Smooth muscle cell of the umbilical artery (primary cell): ENCODE data around the gene SMARCB1. TPM values are rescaled to one million over a fixed set of nuclear protein-coding genes. Genes with fewer than 3 reads are reported as not detected.

Experiments used
- total RNA-seq: library from RNA; depleted of rRNA; stranded (reverse); fragments of >200 nt; gene quantifications from 2 replicates; pipeline ENCODE4 v1.2.3, GENCODE V29; 2014

Gene SMARCB1
- total RNA-seq = 17.5 and 42.7 TPM in 2 replicates

GRCh38 chr22:23786752-23787599, at the start of gene SMARCB1:
Gene SMARCB1, plus strand, starts transcription at chr22:23786966. Its CDS starts 204 bp downstream, at chr22:23787170.

GRCh38 chr22:23750714-23751440, 35.9 kb upstream of the SMARCB1 start, which contains the start of gene ZNF70:
Gene ZNF70, minus strand, starts transcription at chr22:23751112. Its CDS starts 5,972 bp downstream, at chr22:23745140.

GRCh38 chr22:23754220-23754919, 32.4 kb upstream of the SMARCB1 start, which contains the start of gene VPREB3:
Gene VPREB3, minus strand, starts transcription at chr22:23754425. Its CDS starts 62 bp downstream, at chr22:23754363.

GRCh38 chr22:23762842-23763578, 23.8 kb upstream of the SMARCB1 start, which contains the start of gene C22orf15:
Gene C22orf15, plus strand, starts transcription at chr22:23762990. Its CDS starts 317 bp downstream, at chr22:23763307.

GRCh38 chr22:23767673-23768548, 18.9 kb upstream of the SMARCB1 start, which contains the start of gene CHCHD10:
Gene CHCHD10, minus strand, starts transcription at chr22:23767972. Its CDS starts 98 bp downstream, at chr22:23767874.

GRCh38 chr22:23772649-23773473, 13.9 kb upstream of the SMARCB1 start, which contains the start of gene MMP11:
Gene MMP11, plus strand, starts transcription at chr22:23772849. Its CDS starts 22 bp downstream, at chr22:23772871.

GRCh38 chr22:23838681-23839468, 52.1 kb downstream of the SMARCB1 start, which contains the start of gene DERL3:
Gene DERL3, minus strand, starts transcription at chr22:23839006. Its CDS starts 19 bp downstream, at chr22:23838987.

GRCh38 chr22:23857606-23858483, 71.1 kb downstream of the SMARCB1 start, which contains the start of gene SLC2A11:
Gene SLC2A11, plus strand, starts transcription at chr22:23857875. Its CDS starts 125 bp downstream, at chr22:23858000.

Other genes with a start within 250 kb of the SMARCB1 start
- not detected in 2 replicates for gene IGLL1, start 206.7 kb upstream of the SMARCB1 start, total RNA-seq
- gene DRICH1, start 154.6 kb upstream of the SMARCB1 start, total RNA-seq = not detected in 2 replicates
- not detected in 2 replicates for gene RGL4, start 96.0 kb upstream of the SMARCB1 start, total RNA-seq
- gene ZNF70, start 35.9 kb upstream of the SMARCB1 start, total RNA-seq = 4.2 and 6.7 TPM in 2 replicates
- not detected in 2 replicates for gene VPREB3, start 32.5 kb upstream of the SMARCB1 start, total RNA-seq
- 1.2 and 3.3 TPM in 2 replicates for gene C22orf15, start 24.0 kb upstream of the SMARCB1 start, total RNA-seq
- gene CHCHD10, start 19.0 kb upstream of the SMARCB1 start, total RNA-seq = 3.0 and 4.3 TPM in 2 replicates
- 14.0 and 15.4 TPM in 2 replicates for gene MMP11, start 14.1 kb upstream of the SMARCB1 start, total RNA-seq
- gene DERL3, start 52.0 kb downstream of the SMARCB1 start, total RNA-seq = 0.30 and 0.83 TPM in 2 replicates
- 12.9 and 14.8 TPM in 2 replicates for gene SLC2A11, start 70.9 kb downstream of the SMARCB1 start, total RNA-seq
- 204 and 272 TPM in 2 replicates for gene MIF, start 107.4 kb downstream of the SMARCB1 start, total RNA-seq
- gene GSTT2B, start 174.2 kb downstream of the SMARCB1 start, total RNA-seq = 4.2 and 15.7 TPM in 2 replicates
- gene DDTL, start 179.9 kb downstream of the SMARCB1 start, total RNA-seq = 0.59 and 0.60 TPM in 2 replicates
- 75.8 and 104 TPM in 2 replicates for gene DDT, start 187.5 kb downstream of the SMARCB1 start, total RNA-seq
- gene GSTT2, start 193.2 kb downstream of the SMARCB1 start, total RNA-seq = 0.60 TPM in 1 of 2 replicates, not detected in the other
- not detected in 2 replicates for gene GSTT4, start 218.5 kb downstream of the SMARCB1 start, total RNA-seq
- 41.9 and 75.8 TPM in 2 replicates for gene CABIN1, start 224.3 kb downstream of the SMARCB1 start, total RNA-seq